GM18867 (cell line): ENCODE results near the gene GPR108.
"Not testable (repeated sequence)": the region's sequence is repeated elsewhere in the genome, so short reads cannot be mapped to it uniquely, and the experiment has no call there.

Experiments used
- ATAC-seq: cut with Tn5 transposase; IDR thresholded peaks from one replicate; pipeline ENCODE4 v1.9.1; 2021; ENCODE audit warnings: mild to moderate bottlenecking, moderate library complexity; ENCODE audit not compliant: unreplicated experiment

The GPR108 gene

GRCh38 chr19:6721138-6721474, 16.3 kb downstream of the GPR108 start:
- ATAC-seq: no peak

GRCh38 chr19:6720369-6721137, 16.8 kb downstream of the GPR108 start, which contains the start of gene C3:
Gene C3 (minus strand): TSS chr19:6720650. CDS start chr19:6720589, 61 bp downstream.
- no peak for ATAC-seq

- ATAC-seq: no peak
Measured at GRCh38 chr19:6719992-6720368, 17.4 kb downstream of the GPR108 start.

- ATAC-seq: no peak
Measured at GRCh38 chr19:6719540-6719861, 17.9 kb downstream of the GPR108 start.

GRCh38 chr19:6718741-6719539, 18.4 kb downstream of the GPR108 start:
- ATAC-seq: no peak

GRCh38 chr19:6718111-6718740, 19.2 kb downstream of the GPR108 start:
- no peak for ATAC-seq

- ATAC-seq: no peak
Measured at GRCh38 chr19:6717441-6717971, 19.9 kb downstream of the GPR108 start.

GRCh38 chr19:6717036-6717435, 20.3 kb downstream of the GPR108 start:
- ATAC-seq: no peak

- ATAC-seq: no peak
Measured at GRCh38 chr19:6716610-6716970, 20.8 kb downstream of the GPR108 start.

GRCh38 chr19:6714749-6715555, 22.4 kb downstream of the GPR108 start:
- ATAC-seq: no peak

- no peak for ATAC-seq
Measured at GRCh38 chr19:6713773-6714692, 23.3 kb downstream of the GPR108 start.

- no peak for ATAC-seq
Measured at GRCh38 chr19:6712692-6713670, 24.4 kb downstream of the GPR108 start.

- ATAC-seq: no peak
Measured at GRCh38 chr19:6712231-6712630, 25.1 kb downstream of the GPR108 start.

- no peak for ATAC-seq
Measured at GRCh38 chr19:6711605-6712004, 25.8 kb downstream of the GPR108 start.

GRCh38 chr19:6711078-6711361, 26.4 kb downstream of the GPR108 start:
- ATAC-seq: no peak

- no peak for ATAC-seq
Measured at GRCh38 chr19:6710273-6711077, 26.9 kb downstream of the GPR108 start.

- ATAC-seq: no peak
Measured at GRCh38 chr19:6709549-6709948, 27.8 kb downstream of the GPR108 start.

- ATAC-seq: not testable (repeated sequence)
Measured at GRCh38 chr19:6708913-6709312, 28.5 kb downstream of the GPR108 start.
